ENCODE results near the gene AMPD2. TPM values are rescaled to one million over a fixed set of nuclear protein-coding genes. Genes with fewer than 3 reads are reported as not detected.

Gene AMPD2
- 100 to 1,000 TPM; 200 to 271 (median 243) TPM for total RNA-seq
- total RNA-seq (2013): 53.8 TPM

DNA sequence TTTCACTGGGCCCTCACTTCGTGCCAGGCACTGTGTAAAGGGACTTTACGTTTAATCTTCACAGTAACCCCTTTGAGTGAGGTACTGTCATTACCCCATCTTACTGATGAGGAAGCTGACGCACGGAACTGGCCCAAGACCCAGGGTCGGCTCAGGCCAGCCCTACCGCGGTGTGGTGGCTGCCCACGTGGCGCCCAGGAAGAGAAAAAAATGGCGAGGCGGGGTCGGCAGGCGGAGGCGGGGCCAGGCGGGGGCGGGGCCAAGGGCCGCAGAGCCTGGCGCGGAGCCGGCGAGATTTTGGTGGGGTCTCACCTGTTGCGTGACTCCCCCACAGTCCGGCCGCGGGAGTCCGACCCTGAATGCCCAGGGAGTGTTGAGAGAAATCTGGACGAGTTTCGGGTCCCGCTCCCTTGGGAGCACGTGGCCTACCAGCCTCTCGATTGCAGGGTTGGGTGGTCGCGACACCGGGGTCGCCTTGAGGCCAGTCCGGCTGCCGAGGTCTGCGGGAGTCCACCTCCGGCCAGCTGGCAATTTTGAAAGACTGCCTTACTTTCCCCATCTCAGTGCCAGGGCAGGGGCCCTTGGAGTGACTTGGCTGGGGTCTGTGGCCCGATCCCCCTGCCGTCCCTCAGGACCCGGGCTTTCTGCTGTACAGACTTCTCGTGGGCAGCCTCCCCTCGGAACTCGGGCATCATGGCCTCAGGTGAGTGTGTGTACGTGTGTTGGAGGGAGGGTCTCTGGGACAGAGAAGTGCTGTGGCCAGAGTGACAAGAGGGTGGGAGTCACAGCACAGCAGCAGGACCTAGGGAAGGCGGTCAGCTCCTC is at the start of gene AMPD2, which contains the start of gene GNAT2:
Gene AMPD2 (plus strand): TSS at position 262 of the 825 bp plus-strand sequence. CDS start 1,339 bp downstream, outside the sequence.
Gene GNAT2 (minus strand): TSS at position 41 of the 825 bp plus-strand sequence. CDS start 6,746 bp downstream, outside the sequence.
- Histone ChIP-seq H3K27me3 (ENCODE audit: control insufficient read depth, insufficient read depth, low read length) (no peaks in the 10 kb centered on the region), H3K9me3 (ENCODE audit: control insufficient read depth, insufficient read depth, low read length) (no peaks in the 10 kb centered on the region), H3K4me3 (ENCODE audit: low read length) (peak within 1 kb of the TSS; percentile 76), H3K4me1 (ENCODE audit: control insufficient read depth, insufficient read depth, low read length) (peaks cover 62% of the 10 kb centered on the region), H3K27ac (ENCODE audit: low read length) (peak within 1 kb of the TSS; percentile 89), H3K36me3 (ENCODE audit: control insufficient read depth, insufficient read depth, low read length) (no peaks in the 10 kb centered on the region)
- H3K4me3 Mint-ChIP-seq: peak within 1 kb of the TSS; percentile 99
- peak within 1 kb of the TSS; percentile 93 to 99 for H3K27ac Mint-ChIP-seq
- intact Hi-C loops (cut with micrococcal nuclease): no loop called here
- ATAC-seq (peak; percentile 70 to 85 (median 78)), DNase-seq (peak; percentile 78 to 86)
- peaks cover 0 to 2% of the 10 kb centered on the region in 2 donors for H3K27me3 Mint-ChIP-seq (ENCODE audit: low read depth in 2 of 2)
- H3K4me1 Mint-ChIP-seq: peaks cover 43 to 62% of the 10 kb centered on the region in 2 donors
- H3K36me3 Mint-ChIP-seq: no peaks in the 10 kb centered on the region
- TF ChIP-seq, protein P1, sequence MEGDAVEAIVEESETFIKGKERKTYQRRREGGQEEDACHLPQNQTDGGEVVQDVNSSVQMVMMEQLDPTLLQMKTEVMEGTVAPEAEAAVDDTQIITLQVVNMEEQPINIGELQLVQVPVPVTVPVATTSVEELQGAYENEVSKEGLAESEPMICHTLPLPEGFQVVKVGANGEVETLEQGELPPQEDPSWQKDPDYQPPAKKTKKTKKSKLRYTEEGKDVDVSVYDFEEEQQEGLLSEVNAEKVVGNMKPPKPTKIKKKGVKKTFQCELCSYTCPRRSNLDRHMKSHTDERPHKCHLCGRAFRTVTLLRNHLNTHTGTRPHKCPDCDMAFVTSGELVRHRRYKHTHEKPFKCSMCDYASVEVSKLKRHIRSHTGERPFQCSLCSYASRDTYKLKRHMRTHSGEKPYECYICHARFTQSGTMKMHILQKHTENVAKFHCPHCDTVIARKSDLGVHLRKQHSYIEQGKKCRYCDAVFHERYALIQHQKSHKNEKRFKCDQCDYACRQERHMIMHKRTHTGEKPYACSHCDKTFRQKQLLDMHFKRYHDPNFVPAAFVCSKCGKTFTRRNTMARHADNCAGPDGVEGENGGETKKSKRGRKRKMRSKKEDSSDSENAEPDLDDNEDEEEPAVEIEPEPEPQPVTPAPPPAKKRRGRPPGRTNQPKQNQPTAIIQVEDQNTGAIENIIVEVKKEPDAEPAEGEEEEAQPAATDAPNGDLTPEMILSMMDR (IDR thresholded peaks at IDR 0.05): no peak
- under 1% methylated on average over 47 of the region's 47 CpGs for WGBS (ENCODE audit: insufficient coverage)
- no peaks in the 10 kb centered on the region for H3K9me3 Mint-ChIP-seq

DNA sequence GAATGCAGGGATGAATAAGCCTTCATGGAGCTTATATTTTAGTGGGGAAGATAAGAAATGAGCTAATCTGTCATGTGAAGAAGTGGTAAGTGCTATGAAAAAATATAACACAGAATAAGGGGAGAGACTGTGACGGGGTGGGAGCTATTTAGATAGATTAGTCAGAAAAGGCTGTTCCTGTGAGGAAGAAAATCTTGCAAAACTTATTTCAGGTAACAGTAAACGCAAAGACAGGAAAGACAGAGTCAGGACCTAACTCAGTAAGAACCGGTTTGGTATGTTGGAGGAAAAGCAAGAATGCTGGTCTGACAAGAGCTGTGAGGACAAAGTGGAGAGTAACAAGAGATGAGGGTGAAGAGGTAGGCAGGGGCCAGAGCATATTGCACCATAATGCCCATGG is 49.2 kb upstream of the AMPD2 start:
- H3K4me1 ChIP-seq (ENCODE audit: control insufficient read depth, insufficient read depth, low read length): no peaks in the 10 kb centered on the region
- Mint-ChIP-seq H3K27me3 (ENCODE audit: low read depth in 2 of 2) (no peaks in the 10 kb centered on the region), H3K36me3 (no peaks in the 10 kb centered on the region), H3K9me3 (no peaks in the 10 kb centered on the region), H3K4me3 (no peak overlapping the region), H3K27ac (no peak overlapping the region), H3K4me1 (peaks cover 34% of the 10 kb centered on the region in 2 donors)
- DNase-seq (no peak), ATAC-seq (no peak)
- intact Hi-C loops (cut with micrococcal nuclease): no loop called here
- H3K27me3 ChIP-seq (ENCODE audit: control insufficient read depth, insufficient read depth, low read length): no peaks in the 10 kb centered on the region
- H3K27ac ChIP-seq (ENCODE audit: low read length): no peak overlapping the region
- H3K4me3 ChIP-seq (ENCODE audit: low read length): no peak overlapping the region
- H3K9me3 ChIP-seq (ENCODE audit: control insufficient read depth, insufficient read depth, low read length): no peaks in the 10 kb centered on the region
- TF ChIP-seq, protein P1 (IDR thresholded peaks at IDR 0.05): no peak
- WGBS (ENCODE audit: insufficient coverage): 88% methylated on average over 3 of the region's 3 CpGs
- peaks cover 6% of the 10 kb centered on the region for H3K36me3 ChIP-seq (ENCODE audit: control insufficient read depth, insufficient read depth, low read length)

DNA sequence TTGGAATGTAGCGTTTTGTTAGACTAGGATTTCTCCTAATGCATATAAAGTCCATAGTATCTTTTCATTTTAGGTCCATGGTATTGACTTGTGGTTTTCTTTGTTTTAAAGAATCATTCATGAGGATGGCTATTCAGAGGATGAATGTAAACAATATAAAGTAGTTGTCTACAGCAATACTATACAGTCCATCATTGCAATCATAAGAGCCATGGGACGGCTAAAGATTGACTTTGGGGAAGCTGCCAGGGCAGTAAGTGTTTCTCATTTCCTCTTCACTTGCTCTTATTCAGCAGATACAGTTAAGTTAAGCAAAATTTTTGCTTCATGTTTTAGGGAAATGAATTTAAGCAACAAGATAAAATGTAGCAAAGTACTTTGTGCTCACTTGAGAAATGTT is 45.9 kb upstream of the AMPD2 start:
- DNase-seq: no peak
- H3K36me3 ChIP-seq (ENCODE audit: control insufficient read depth, insufficient read depth, low read length): peaks cover 18% of the 10 kb centered on the region
- TF ChIP-seq, protein P1 (IDR thresholded peaks at IDR 0.05): no peak

More for the DNA sequence above, 45.9 kb upstream of the AMPD2 start:
- Mint-ChIP-seq H3K4me3 (no peak overlapping the region), H3K27ac (peak overlapping the region; percentile 14 to 27), H3K4me1 (peaks cover 12 to 20% of the 10 kb centered on the region in 2 donors), H3K27me3 (ENCODE audit: low read depth in 2 of 2) (no peaks in the 10 kb centered on the region), H3K9me3 (no peaks in the 10 kb centered on the region), H3K36me3 (peaks cover 1% of the 10 kb centered on the region)
- H3K9me3 ChIP-seq (ENCODE audit: control insufficient read depth, insufficient read depth, low read length): no peaks in the 10 kb centered on the region
- no peaks in the 10 kb centered on the region for H3K4me1 ChIP-seq (ENCODE audit: control insufficient read depth, insufficient read depth, low read length)
- WGBS (ENCODE audit: insufficient coverage): 18% methylated on average over 1 of the region's 2 CpGs
- no peaks in the 10 kb centered on the region for H3K27me3 ChIP-seq (ENCODE audit: control insufficient read depth, insufficient read depth, low read length)
- H3K27ac ChIP-seq (ENCODE audit: low read length): no peak overlapping the region
- intact Hi-C loops (cut with micrococcal nuclease): no loop called here
- no peak overlapping the region for H3K4me3 ChIP-seq (ENCODE audit: low read length)
- peak in 1 of 3 donors; percentile 46 for ATAC-seq
